Left renal cortex interstitium (tissue), 4 donors: ENCODE data around the gene CYBC1. TPM values are rescaled to one million over a fixed set of nuclear protein-coding genes. Genes with fewer than 3 reads are reported as not detected.

ENCODE experiments used
- DNase-seq, 4 donors: peaks; one replicate each; pipeline ENCODE4 v3.0.0-alpha.2; 2013; ENCODE audit warnings: low read depth in 4 of 4, low spot score in 2 of 4, missing footprints in 1 of 4
- polyA plus RNA-seq, 4 donors: library from polyadenylated mRNA; unstranded; fragments of 120-200 nt; gene quantifications; one replicate each; pipeline ENCODE4 v1.2.1, GENCODE V29; 2013; ENCODE audit not compliant: insufficient read length in 4 of 4

Gene CYBC1
- polyA plus RNA-seq, 4 donors, result 47.8 to 57.9 (median 56.8) TPM

- DNase-seq, result no peak
Measured at GRCh38 chr17:82394278-82394677, 56.3 kb downstream of the CYBC1 start.

GRCh38 chr17:82392941-82393340 lies 57.6 kb downstream of the CYBC1 start:
- no peak for DNase-seq

Other genes starting within 250 kb of the CYBC1 start
- 10 to 100 TPM; 29.8 to 93.3 (median 62.1) TPM for gene CCDC57, start 237.9 kb downstream of the CYBC1 start, polyA plus RNA-seq
- gene SLC16A3, start 221.7 kb downstream of the CYBC1 start, polyA plus RNA-seq, result 10 to 100 TPM in 3 of 4 donors, 1 to 10 TPM in 1; 8.4 to 18.8 (median 11.5) TPM
- 100 to 1,000 TPM; 103 to 141 (median 126) TPM for gene CSNK1D, start 177.1 kb downstream of the CYBC1 start, polyA plus RNA-seq
- gene CD7, start 133.1 kb downstream of the CYBC1 start, polyA plus RNA-seq, result under 1 TPM; 0.17 to 0.65 (median 0.37) TPM
- 1 to 10 TPM; 1.2 to 3.4 (median 1.6) TPM for gene SECTM1, start 117.0 kb downstream of the CYBC1 start, polyA plus RNA-seq
- not detected for gene TEX19, start 91.5 kb downstream of the CYBC1 start, polyA plus RNA-seq
- gene UTS2R, start 79.0 kb downstream of the CYBC1 start, polyA plus RNA-seq, result 1 to 10 TPM in 1 of 4 donors, under 1 TPM in 3; 0.49 to 1.1 (median 0.67) TPM
- gene HEXD, start 32.4 kb downstream of the CYBC1 start, polyA plus RNA-seq, result 10 to 100 TPM; 31.8 to 62.4 (median 42.6) TPM
- gene OGFOD3, start 32.2 kb downstream of the CYBC1 start, polyA plus RNA-seq, result 10 to 100 TPM; 25.0 to 28.6 (median 26.5) TPM
- 10 to 100 TPM; 74.7 to 94.5 (median 81.4) TPM for gene NARF, start 8.0 kb upstream of the CYBC1 start, polyA plus RNA-seq
- 10 to 100 TPM; 34.7 to 48.6 (median 42.8) TPM for gene FOXK2, start 69.0 kb upstream of the CYBC1 start, polyA plus RNA-seq
- gene WDR45B, start 197.7 kb upstream of the CYBC1 start, polyA plus RNA-seq, result 100 to 1,000 TPM in 2 of 4 donors, 10 to 100 TPM in 2; 95.2 to 105 (median 101) TPM
- 10 to 100 TPM; 16.6 to 25.3 (median 22.3) TPM for gene RAB40B, start 247.9 kb upstream of the CYBC1 start, polyA plus RNA-seq